ENCODE results near the gene CCDC141.

DNA sequence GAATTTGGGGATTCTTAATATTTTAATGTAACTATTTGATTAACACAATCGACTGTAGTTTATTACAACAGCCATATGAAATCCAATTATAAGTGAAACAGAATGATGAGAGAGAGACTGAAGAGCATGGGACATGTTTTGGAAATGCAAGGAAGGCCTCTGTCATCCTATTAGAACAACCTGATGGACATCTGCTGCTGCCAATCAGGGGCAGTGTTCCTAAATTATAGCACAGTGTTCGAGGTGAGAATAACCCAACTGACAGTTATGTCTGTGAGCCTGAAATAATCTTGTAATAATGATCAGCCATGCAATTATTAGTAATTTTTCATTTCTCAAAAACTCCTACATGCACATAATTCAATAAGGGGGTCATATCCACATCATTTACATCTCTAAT lies 73.6 kb downstream of the CCDC141 start:
- TF ChIP-seq POLR2AphosphoS5 (IDR thresholded peaks at IDR 0.05; ENCODE audit: low read depth) (no peak), ZNF462 (CRISPR knock-in tag; IDR thresholded peaks at IDR 0.05) (no peak), EZH2 (IDR thresholded peaks at IDR 0.05; ENCODE audit: low read depth, unreplicated experiment) (no peak), JUNB (IDR thresholded peaks at IDR 0.05; ENCODE audit: unreplicated experiment) (no peak), EZH2phosphoT487 (IDR thresholded peaks at IDR 0.05; ENCODE audit: unreplicated experiment) (no peak), STAT1 (IDR thresholded peaks at IDR 0.05; ENCODE audit: unreplicated experiment) (no peak), CREB1 (CRISPR knock-in tag; IDR thresholded peaks at IDR 0.05; ENCODE audit: low read depth) (no peak), ETS1 (IDR thresholded peaks at IDR 0.05) (no peak), ZNF114 (CRISPR knock-in tag; IDR thresholded peaks at IDR 0.05) (no peak), NANOG (IDR thresholded peaks at IDR 0.05; ENCODE audit: borderline replicate concordance) (no peak)
- TF ChIP-seq, protein P1, sequence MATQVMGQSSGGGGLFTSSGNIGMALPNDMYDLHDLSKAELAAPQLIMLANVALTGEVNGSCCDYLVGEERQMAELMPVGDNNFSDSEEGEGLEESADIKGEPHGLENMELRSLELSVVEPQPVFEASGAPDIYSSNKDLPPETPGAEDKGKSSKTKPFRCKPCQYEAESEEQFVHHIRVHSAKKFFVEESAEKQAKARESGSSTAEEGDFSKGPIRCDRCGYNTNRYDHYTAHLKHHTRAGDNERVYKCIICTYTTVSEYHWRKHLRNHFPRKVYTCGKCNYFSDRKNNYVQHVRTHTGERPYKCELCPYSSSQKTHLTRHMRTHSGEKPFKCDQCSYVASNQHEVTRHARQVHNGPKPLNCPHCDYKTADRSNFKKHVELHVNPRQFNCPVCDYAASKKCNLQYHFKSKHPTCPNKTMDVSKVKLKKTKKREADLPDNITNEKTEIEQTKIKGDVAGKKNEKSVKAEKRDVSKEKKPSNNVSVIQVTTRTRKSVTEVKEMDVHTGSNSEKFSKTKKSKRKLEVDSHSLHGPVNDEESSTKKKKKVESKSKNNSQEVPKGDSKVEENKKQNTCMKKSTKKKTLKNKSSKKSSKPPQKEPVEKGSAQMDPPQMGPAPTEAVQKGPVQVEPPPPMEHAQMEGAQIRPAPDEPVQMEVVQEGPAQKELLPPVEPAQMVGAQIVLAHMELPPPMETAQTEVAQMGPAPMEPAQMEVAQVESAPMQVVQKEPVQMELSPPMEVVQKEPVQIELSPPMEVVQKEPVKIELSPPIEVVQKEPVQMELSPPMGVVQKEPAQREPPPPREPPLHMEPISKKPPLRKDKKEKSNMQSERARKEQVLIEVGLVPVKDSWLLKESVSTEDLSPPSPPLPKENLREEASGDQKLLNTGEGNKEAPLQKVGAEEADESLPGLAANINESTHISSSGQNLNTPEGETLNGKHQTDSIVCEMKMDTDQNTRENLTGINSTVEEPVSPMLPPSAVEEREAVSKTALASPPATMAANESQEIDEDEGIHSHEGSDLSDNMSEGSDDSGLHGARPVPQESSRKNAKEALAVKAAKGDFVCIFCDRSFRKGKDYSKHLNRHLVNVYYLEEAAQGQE (IDR thresholded peaks at IDR 0.05; ENCODE audit: unreplicated experiment), result no peak
- TF ChIP-seq, protein P2, sequence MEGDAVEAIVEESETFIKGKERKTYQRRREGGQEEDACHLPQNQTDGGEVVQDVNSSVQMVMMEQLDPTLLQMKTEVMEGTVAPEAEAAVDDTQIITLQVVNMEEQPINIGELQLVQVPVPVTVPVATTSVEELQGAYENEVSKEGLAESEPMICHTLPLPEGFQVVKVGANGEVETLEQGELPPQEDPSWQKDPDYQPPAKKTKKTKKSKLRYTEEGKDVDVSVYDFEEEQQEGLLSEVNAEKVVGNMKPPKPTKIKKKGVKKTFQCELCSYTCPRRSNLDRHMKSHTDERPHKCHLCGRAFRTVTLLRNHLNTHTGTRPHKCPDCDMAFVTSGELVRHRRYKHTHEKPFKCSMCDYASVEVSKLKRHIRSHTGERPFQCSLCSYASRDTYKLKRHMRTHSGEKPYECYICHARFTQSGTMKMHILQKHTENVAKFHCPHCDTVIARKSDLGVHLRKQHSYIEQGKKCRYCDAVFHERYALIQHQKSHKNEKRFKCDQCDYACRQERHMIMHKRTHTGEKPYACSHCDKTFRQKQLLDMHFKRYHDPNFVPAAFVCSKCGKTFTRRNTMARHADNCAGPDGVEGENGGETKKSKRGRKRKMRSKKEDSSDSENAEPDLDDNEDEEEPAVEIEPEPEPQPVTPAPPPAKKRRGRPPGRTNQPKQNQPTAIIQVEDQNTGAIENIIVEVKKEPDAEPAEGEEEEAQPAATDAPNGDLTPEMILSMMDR (conservative IDR thresholded peaks at IDR 0.05; ENCODE audit: low read depth in 2 of 2), result no peak

All from GM23338 (cell line).